ENCODE results near the gene ABHD6.

Gene ABHD6

GRCh38 chr3:58189691-58190090 lies 47.9 kb upstream of the ABHD6 start:
- H3K36me3 ChIP-seq (ENCODE audit: low read length), result no peaks in the 10 kb centered on the region
- H2AFZ ChIP-seq (ENCODE audit: low read depth, low read length, severe bottlenecking), result no peak overlapping the region
- H3K27me3 ChIP-seq (ENCODE audit: low read length), result no peaks in the 10 kb centered on the region
- H3K9ac ChIP-seq (ENCODE audit: low read length), result no peak overlapping the region
- no peaks in the 10 kb centered on the region for H3K9me2 ChIP-seq (replicated peaks; ENCODE audit: insufficient read depth, low read length)
- no peaks in the 10 kb centered on the region for H3K9me3 ChIP-seq (ENCODE audit: insufficient read depth, low read length)
- no peak overlapping the region for H3K4me3 ChIP-seq (ENCODE audit: insufficient read depth, low read length, poor library complexity, severe bottlenecking)
- no peaks in the 10 kb centered on the region for H3K79me2 ChIP-seq (ENCODE audit: insufficient read depth, low read length)
- H3K4me2 ChIP-seq (ENCODE audit: low read depth, low read length, poor library complexity, severe bottlenecking), result no peak overlapping the region
- no peak overlapping the region for H3K27ac ChIP-seq (ENCODE audit: low read depth, low read length)
- H4K20me1 ChIP-seq (ENCODE audit: low read depth, low read length), result no peaks in the 10 kb centered on the region
- no peaks in the 10 kb centered on the region for H3F3A ChIP-seq (ENCODE audit: insufficient read depth)
- TF ChIP-seq, protein P1, sequence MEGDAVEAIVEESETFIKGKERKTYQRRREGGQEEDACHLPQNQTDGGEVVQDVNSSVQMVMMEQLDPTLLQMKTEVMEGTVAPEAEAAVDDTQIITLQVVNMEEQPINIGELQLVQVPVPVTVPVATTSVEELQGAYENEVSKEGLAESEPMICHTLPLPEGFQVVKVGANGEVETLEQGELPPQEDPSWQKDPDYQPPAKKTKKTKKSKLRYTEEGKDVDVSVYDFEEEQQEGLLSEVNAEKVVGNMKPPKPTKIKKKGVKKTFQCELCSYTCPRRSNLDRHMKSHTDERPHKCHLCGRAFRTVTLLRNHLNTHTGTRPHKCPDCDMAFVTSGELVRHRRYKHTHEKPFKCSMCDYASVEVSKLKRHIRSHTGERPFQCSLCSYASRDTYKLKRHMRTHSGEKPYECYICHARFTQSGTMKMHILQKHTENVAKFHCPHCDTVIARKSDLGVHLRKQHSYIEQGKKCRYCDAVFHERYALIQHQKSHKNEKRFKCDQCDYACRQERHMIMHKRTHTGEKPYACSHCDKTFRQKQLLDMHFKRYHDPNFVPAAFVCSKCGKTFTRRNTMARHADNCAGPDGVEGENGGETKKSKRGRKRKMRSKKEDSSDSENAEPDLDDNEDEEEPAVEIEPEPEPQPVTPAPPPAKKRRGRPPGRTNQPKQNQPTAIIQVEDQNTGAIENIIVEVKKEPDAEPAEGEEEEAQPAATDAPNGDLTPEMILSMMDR (IDR thresholded peaks at IDR 0.05; ENCODE audit: insufficient read depth, low read length, poor library complexity, severe bottlenecking), result no peak
- no peak for TF ChIP-seq EZH2phosphoT487 (conservative IDR thresholded peaks at IDR 0.05; ENCODE audit: low read length)

- Histone ChIP-seq H2AFZ (ENCODE audit: low read depth, low read length, severe bottlenecking) (no peak overlapping the region), H3K27me3 (ENCODE audit: low read length) (no peaks in the 10 kb centered on the region)
These were observed 47.3 kb upstream of the ABHD6 start for GRCh38 chr3:58190291-58190690.

DNA sequence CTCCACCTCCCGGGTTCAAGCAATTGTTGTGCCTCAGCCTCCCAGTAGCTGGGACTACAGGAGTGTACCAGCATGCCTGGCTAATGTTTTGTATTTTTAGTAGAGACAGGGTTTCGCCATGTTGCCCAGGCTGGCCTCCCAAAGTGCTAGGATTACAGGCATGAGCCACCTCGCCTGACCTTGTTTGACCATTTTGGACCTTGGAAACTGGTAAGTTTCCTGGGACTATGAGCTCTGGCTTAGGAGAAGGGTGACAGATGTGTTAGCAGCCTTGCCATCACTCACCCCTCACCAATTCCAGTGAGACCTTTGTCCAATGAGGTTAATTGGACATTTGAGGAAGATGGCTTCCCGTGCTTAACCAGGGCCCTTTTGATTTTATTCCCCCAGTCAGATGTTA lies 46.7 kb upstream of the ABHD6 start:
- H3F3A ChIP-seq (ENCODE audit: insufficient read depth), result no peaks in the 10 kb centered on the region
- TF ChIP-seq, protein P1 (IDR thresholded peaks at IDR 0.05; ENCODE audit: insufficient read depth, low read length, poor library complexity, severe bottlenecking), result no peak
- TF ChIP-seq EZH2phosphoT487 (conservative IDR thresholded peaks at IDR 0.05; ENCODE audit: low read length), result no peak
- H3K4me2 ChIP-seq (ENCODE audit: low read depth, low read length, poor library complexity, severe bottlenecking), result no peak overlapping the region
- no peak overlapping the region for H3K9ac ChIP-seq (ENCODE audit: low read length)
- H3K9me2 ChIP-seq (replicated peaks; ENCODE audit: insufficient read depth, low read length), result no peaks in the 10 kb centered on the region
- no peaks in the 10 kb centered on the region for H3K27me3 ChIP-seq (ENCODE audit: low read length)
- no peak overlapping the region for H3K27ac ChIP-seq (ENCODE audit: low read depth, low read length)
- no peak overlapping the region for H3K4me3 ChIP-seq (ENCODE audit: insufficient read depth, low read length, poor library complexity, severe bottlenecking)
- H3K9me3 ChIP-seq (ENCODE audit: insufficient read depth, low read length), result peaks cover 3% of the 10 kb centered on the region; the same call in 1 of the 2 replicates
- H4K20me1 ChIP-seq (ENCODE audit: low read depth, low read length), result no peaks in the 10 kb centered on the region
- H3K36me3 ChIP-seq (ENCODE audit: low read length), result no peaks in the 10 kb centered on the region; the same call in 1 of the 2 replicates
- no peak overlapping the region for H2AFZ ChIP-seq (ENCODE audit: low read depth, low read length, severe bottlenecking)
- no peaks in the 10 kb centered on the region for H3K79me2 ChIP-seq (ENCODE audit: insufficient read depth, low read length)

More at GRCh38 chr3:58190291-58190690, 47.3 kb upstream of the ABHD6 start:
- Histone ChIP-seq H3K36me3 (ENCODE audit: low read length) (no peaks in the 10 kb centered on the region), H3K27ac (ENCODE audit: low read depth, low read length) (no peak overlapping the region), H3K9me3 (ENCODE audit: insufficient read depth, low read length) (no peaks in the 10 kb centered on the region), H4K20me1 (ENCODE audit: low read depth, low read length) (no peaks in the 10 kb centered on the region), H3F3A (ENCODE audit: insufficient read depth) (no peaks in the 10 kb centered on the region), H3K4me2 (ENCODE audit: low read depth, low read length, poor library complexity, severe bottlenecking) (no peak overlapping the region), H3K9me2 (replicated peaks; ENCODE audit: insufficient read depth, low read length) (no peaks in the 10 kb centered on the region), H3K4me3 (ENCODE audit: insufficient read depth, low read length, poor library complexity, severe bottlenecking) (no peak overlapping the region), H3K9ac (ENCODE audit: low read length) (no peak overlapping the region), H3K79me2 (ENCODE audit: insufficient read depth, low read length) (no peaks in the 10 kb centered on the region)
- TF ChIP-seq EZH2phosphoT487 (conservative IDR thresholded peaks at IDR 0.05; ENCODE audit: low read length), result no peak

DNA sequence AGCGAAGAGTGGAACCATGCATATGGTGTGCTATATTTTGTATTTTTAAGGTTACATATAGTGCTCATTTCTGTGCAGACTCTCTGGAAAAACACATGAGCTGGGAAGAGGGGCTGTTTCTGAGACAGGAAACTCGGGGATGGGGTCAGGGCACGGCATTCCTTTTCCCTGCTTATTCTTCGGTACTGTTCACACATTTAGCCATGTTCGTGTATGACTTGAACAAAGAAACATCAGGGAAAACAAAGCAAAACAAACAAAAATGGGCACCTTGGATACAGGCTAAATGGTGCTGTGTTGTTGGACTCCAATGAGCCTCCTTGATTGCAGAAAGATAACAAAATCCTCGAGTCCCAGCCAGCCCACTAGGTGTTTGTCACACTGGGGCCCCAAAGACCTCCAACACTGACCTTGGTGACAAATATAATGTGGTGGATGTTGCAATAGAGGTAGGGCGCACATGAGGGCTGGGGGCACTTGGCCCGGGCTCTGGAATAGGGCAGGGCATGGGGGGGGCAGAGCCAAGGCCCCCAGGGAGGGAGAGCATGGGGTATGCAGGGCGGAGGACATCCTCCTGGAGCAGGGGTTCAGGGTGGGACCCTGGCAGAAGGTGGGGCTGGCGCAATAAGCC lies 46.1 kb upstream of the ABHD6 start:
- Histone ChIP-seq H3F3A (ENCODE audit: insufficient read depth) (peaks cover 1% of the 10 kb centered on the region), H4K20me1 (ENCODE audit: low read depth, low read length) (no peaks in the 10 kb centered on the region), H3K9me3 (ENCODE audit: insufficient read depth, low read length) (peaks cover 5% of the 10 kb centered on the region; the same call in 1 of the 2 replicates), H3K27me3 (ENCODE audit: low read length) (no peaks in the 10 kb centered on the region), H2AFZ (ENCODE audit: low read depth, low read length, severe bottlenecking) (no peak overlapping the region), H3K9ac (ENCODE audit: low read length) (no peak overlapping the region), H3K27ac (ENCODE audit: low read depth, low read length) (no peak overlapping the region), H3K36me3 (ENCODE audit: low read length) (no peaks in the 10 kb centered on the region; the same call in 1 of the 2 replicates), H3K9me2 (replicated peaks; ENCODE audit: insufficient read depth, low read length) (no peaks in the 10 kb centered on the region), H3K4me2 (ENCODE audit: low read depth, low read length, poor library complexity, severe bottlenecking) (no peak overlapping the region), H3K4me3 (ENCODE audit: insufficient read depth, low read length, poor library complexity, severe bottlenecking) (no peak overlapping the region), H3K79me2 (ENCODE audit: insufficient read depth, low read length) (no peaks in the 10 kb centered on the region)
- TF ChIP-seq EZH2phosphoT487 (conservative IDR thresholded peaks at IDR 0.05; ENCODE audit: low read length), result no peak
- TF ChIP-seq, protein P1 (IDR thresholded peaks at IDR 0.05; ENCODE audit: insufficient read depth, low read length, poor library complexity, severe bottlenecking), result no peak

All from SU-DHL-6 (cell line).